ENCODE results near the gene GIMAP5.

GIMAP5 gene

DNA sequence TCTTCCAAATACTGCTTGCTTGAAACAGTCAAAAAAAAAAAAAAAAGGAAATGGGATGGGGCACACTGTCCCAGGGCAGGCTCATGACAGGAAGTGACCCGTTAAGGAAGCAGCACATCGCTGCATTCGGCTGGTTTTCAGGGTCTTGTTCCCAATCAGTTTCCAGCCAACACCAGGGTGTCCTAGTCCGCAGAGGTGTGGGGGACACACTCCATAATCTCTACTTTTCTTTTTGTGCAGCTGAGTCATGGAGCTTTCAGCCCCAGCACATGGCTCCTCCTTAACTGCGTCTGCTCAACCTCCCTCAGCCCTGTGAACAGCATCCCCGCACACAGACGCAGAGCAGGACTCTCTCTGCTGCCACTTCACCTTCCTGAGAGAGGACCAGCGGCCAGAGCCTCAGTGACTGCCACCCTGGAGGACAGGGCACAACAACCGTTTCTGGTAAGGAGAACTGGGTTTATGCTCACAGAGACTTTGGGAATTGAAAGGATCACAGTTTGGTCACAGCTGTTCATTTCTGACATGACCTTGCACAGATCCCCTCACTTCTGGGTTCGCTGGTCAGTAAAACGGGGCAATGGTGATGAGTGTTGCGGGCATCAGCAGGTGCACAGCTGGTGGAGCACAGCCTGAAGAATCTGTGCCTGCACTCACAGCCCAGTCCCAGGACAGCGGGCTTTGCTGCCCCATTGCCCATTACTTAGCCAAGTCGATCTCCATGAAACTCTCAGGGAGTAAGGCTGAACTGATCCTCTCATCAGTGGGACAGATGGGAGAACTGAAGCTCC is at the start of gene GIMAP5:
Gene GIMAP5, plus strand, starts transcription at position 154 of the 791 bp plus-strand sequence. CDS start 3,467 bp downstream, outside the sequence.
- peaks cover 4% of the 10 kb centered on the region for H3K9me3 Mint-ChIP-seq
- no peak for DNase-seq (ENCODE audit: low spot score)
- H3K4me3 Mint-ChIP-seq = peak within 1 kb of the TSS; percentile 94
- H3K36me3 Mint-ChIP-seq (ENCODE audit: low read depth) = peaks cover 53% of the 10 kb centered on the region
- peaks cover 78% of the 10 kb centered on the region for H3K4me1 Mint-ChIP-seq (ENCODE audit: low read depth)
- H3K27me3 Mint-ChIP-seq (ENCODE audit: low read depth) = no peaks in the 10 kb centered on the region
- H3K27ac Mint-ChIP-seq = peak within 1 kb of the TSS; percentile 93

DNA sequence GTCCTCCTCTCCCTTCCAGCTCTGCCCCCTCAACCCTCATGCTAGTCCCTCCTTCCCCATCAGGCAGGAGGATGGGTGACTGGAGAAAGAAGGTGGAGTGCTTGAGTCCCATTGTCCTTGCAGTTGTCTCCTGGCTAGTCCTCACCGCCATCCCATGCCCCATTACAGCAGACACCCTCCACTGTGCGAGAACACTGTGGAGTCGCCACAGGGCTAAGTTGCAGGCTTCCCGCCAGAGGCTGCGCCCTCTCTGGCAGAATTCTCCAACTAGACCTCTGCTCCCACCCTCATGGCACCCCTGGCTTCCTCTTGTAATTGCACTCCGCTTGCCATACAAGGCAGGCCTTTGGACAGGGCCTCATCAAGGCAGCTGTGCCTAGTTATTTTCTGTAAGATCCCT is 48.6 kb upstream of the GIMAP5 start:
- H3K27ac Mint-ChIP-seq = peak overlapping the region; percentile 67

GRCh38 chr7:150695654-150696053 is 41.6 kb upstream of the GIMAP5 start:
- Mint-ChIP-seq H3K36me3 (ENCODE audit: low read depth) (peaks cover 82% of the 10 kb centered on the region), H3K27ac (no peak overlapping the region), H3K4me1 (ENCODE audit: low read depth) (peaks cover 14% of the 10 kb centered on the region), H3K4me3 (no peak overlapping the region), H3K9me3 (peaks cover 85% of the 10 kb centered on the region), H3K27me3 (ENCODE audit: low read depth) (no peaks in the 10 kb centered on the region)
- no peak for DNase-seq (ENCODE audit: low spot score)

More for the DNA sequence above, 48.6 kb upstream of the GIMAP5 start:
- peaks cover 79% of the 10 kb centered on the region for H3K36me3 Mint-ChIP-seq (ENCODE audit: low read depth)
- no peak for DNase-seq (ENCODE audit: low spot score)
- H3K9me3 Mint-ChIP-seq = peaks cover 49% of the 10 kb centered on the region
- H3K4me1 Mint-ChIP-seq (ENCODE audit: low read depth) = peaks cover 54% of the 10 kb centered on the region
- H3K27me3 Mint-ChIP-seq (ENCODE audit: low read depth) = no peaks in the 10 kb centered on the region
- peak overlapping the region; percentile 95 for H3K4me3 Mint-ChIP-seq

DNA sequence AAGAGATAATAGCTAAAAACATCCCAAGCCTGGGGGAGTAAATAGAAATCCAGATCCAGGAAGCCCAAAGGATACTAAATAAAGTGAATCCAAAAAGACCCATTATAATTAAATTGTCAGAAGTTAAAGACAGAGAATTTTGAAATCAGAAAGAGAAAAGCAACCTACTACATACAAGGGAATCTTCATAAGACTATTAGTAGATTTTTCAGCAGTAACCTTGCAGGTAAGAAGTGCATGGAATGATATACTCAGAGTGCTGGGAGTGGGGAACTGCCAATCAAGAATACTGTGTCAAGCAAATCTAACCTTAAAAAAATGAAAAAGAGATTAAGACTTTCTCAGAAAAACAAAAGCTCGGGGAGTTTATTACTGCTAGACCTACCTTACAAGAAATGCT is 34.0 kb upstream of the GIMAP5 start:
- Mint-ChIP-seq H3K9me3 (peaks cover 78% of the 10 kb centered on the region), H3K27me3 (ENCODE audit: low read depth) (no peaks in the 10 kb centered on the region), H3K4me3 (no peak overlapping the region), H3K27ac (no peak overlapping the region), H3K4me1 (ENCODE audit: low read depth) (peaks cover 4% of the 10 kb centered on the region), H3K36me3 (ENCODE audit: low read depth) (peaks cover 67% of the 10 kb centered on the region)
- DNase-seq (ENCODE audit: low spot score) = no peak

DNA sequence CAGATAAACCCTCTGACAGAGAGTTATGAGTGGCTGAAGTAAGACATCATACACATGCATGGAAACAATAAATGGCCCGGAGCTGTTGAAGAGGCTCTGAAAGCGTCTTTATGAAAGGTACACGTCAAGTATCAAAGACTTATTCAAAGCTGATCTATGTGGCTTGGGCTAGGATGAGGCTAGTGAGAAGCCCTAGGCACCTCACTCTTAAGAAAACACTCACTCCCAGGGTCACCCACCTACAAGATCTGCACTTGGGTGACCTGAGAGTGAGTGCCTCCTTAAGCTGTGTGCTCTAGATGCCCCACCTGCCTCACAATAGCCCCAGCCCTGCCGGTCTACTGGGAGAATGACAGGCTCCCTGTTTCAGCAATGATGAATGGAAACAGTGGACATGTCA is 21.9 kb upstream of the GIMAP5 start:
- Mint-ChIP-seq H3K27ac (peak overlapping the region; percentile 73), H3K36me3 (ENCODE audit: low read depth) (peaks cover 48% of the 10 kb centered on the region), H3K27me3 (ENCODE audit: low read depth) (no peaks in the 10 kb centered on the region), H3K9me3 (peaks cover 20% of the 10 kb centered on the region), H3K4me1 (ENCODE audit: low read depth) (peaks cover 40% of the 10 kb centered on the region), H3K4me3 (peak overlapping the region; percentile 97)
- DNase-seq (ENCODE audit: low spot score) = no peak

GRCh38 chr7:150715738-150716137 is 21.5 kb upstream of the GIMAP5 start:
- Mint-ChIP-seq H3K4me3 (peak overlapping the region; percentile 97), H3K27ac (peak overlapping the region; percentile 73), H3K9me3 (peaks cover 20% of the 10 kb centered on the region), H3K36me3 (ENCODE audit: low read depth) (peaks cover 51% of the 10 kb centered on the region), H3K4me1 (ENCODE audit: low read depth) (peaks cover 40% of the 10 kb centered on the region), H3K27me3 (ENCODE audit: low read depth) (no peaks in the 10 kb centered on the region)
- DNase-seq (ENCODE audit: low spot score) = no peak

- no peaks in the 10 kb centered on the region for H3K27me3 Mint-ChIP-seq (ENCODE audit: low read depth)
- peak; percentile 54 for DNase-seq (ENCODE audit: low spot score)
- peak within 1 kb of the TSS; percentile 73 for H3K27ac Mint-ChIP-seq
- H3K36me3 Mint-ChIP-seq (ENCODE audit: low read depth) = peaks cover 57% of the 10 kb centered on the region
- peak within 1 kb of the TSS; percentile 97 for H3K4me3 Mint-ChIP-seq
- peaks cover 20% of the 10 kb centered on the region for H3K9me3 Mint-ChIP-seq
- peaks cover 45% of the 10 kb centered on the region for H3K4me1 Mint-ChIP-seq (ENCODE audit: low read depth)
These were observed 20.9 kb upstream of the GIMAP5 start, which contains the start of gene GIMAP1 for GRCh38 chr7:150716368-150716767. Gene GIMAP1 (plus strand): TSS chr7:150716613. CDS start chr7:150719048, 2,435 bp downstream.

GRCh38 chr7:150716939-150717338 is 20.3 kb upstream of the GIMAP5 start:
- Mint-ChIP-seq H3K4me3 (peak overlapping the region; percentile 97), H3K4me1 (ENCODE audit: low read depth) (peaks cover 47% of the 10 kb centered on the region), H3K27me3 (ENCODE audit: low read depth) (no peaks in the 10 kb centered on the region), H3K27ac (peak overlapping the region; percentile 73), H3K36me3 (ENCODE audit: low read depth) (peaks cover 62% of the 10 kb centered on the region), H3K9me3 (peaks cover 20% of the 10 kb centered on the region)
- no peak for DNase-seq (ENCODE audit: low spot score)

GRCh38 chr7:150717814-150718420 is 19.3 kb upstream of the GIMAP5 start:
- DNase-seq (ENCODE audit: low spot score) = no peak
- peaks cover 66% of the 10 kb centered on the region for H3K36me3 Mint-ChIP-seq (ENCODE audit: low read depth)
- H3K4me3 Mint-ChIP-seq = peak overlapping the region; percentile 97
- peak overlapping the region; percentile 47 for H3K27ac Mint-ChIP-seq
- peaks cover 11% of the 10 kb centered on the region for H3K9me3 Mint-ChIP-seq
- H3K27me3 Mint-ChIP-seq (ENCODE audit: low read depth) = no peaks in the 10 kb centered on the region
- H3K4me1 Mint-ChIP-seq (ENCODE audit: low read depth) = peaks cover 49% of the 10 kb centered on the region

DNA sequence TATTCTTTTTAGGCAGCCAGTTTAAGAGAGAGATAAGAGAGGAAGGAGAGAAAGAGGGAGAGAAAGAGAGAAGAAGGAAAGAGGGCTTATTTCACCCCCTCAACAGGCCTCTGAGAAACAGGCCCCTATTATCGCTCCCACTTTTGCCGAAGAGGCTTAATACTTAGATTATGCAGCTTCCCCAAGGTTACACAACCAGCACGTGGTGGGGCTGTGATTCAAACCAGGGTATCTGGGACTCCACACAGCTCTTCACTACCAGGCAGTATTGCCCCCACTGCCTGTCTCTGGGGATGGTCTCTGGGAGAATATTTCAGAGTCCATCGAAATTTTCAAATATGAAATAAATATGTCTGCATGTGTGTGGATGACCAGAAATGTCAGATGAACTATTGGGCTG is 17.8 kb upstream of the GIMAP5 start:
- no peak for DNase-seq (ENCODE audit: low spot score)
- peak overlapping the region; percentile 97 for H3K4me3 Mint-ChIP-seq
- peak overlapping the region; percentile 83 for H3K27ac Mint-ChIP-seq
- peaks cover 74% of the 10 kb centered on the region for H3K36me3 Mint-ChIP-seq (ENCODE audit: low read depth)
- H3K9me3 Mint-ChIP-seq = peaks cover 3% of the 10 kb centered on the region
- no peaks in the 10 kb centered on the region for H3K27me3 Mint-ChIP-seq (ENCODE audit: low read depth)
- H3K4me1 Mint-ChIP-seq (ENCODE audit: low read depth) = peaks cover 55% of the 10 kb centered on the region

DNA sequence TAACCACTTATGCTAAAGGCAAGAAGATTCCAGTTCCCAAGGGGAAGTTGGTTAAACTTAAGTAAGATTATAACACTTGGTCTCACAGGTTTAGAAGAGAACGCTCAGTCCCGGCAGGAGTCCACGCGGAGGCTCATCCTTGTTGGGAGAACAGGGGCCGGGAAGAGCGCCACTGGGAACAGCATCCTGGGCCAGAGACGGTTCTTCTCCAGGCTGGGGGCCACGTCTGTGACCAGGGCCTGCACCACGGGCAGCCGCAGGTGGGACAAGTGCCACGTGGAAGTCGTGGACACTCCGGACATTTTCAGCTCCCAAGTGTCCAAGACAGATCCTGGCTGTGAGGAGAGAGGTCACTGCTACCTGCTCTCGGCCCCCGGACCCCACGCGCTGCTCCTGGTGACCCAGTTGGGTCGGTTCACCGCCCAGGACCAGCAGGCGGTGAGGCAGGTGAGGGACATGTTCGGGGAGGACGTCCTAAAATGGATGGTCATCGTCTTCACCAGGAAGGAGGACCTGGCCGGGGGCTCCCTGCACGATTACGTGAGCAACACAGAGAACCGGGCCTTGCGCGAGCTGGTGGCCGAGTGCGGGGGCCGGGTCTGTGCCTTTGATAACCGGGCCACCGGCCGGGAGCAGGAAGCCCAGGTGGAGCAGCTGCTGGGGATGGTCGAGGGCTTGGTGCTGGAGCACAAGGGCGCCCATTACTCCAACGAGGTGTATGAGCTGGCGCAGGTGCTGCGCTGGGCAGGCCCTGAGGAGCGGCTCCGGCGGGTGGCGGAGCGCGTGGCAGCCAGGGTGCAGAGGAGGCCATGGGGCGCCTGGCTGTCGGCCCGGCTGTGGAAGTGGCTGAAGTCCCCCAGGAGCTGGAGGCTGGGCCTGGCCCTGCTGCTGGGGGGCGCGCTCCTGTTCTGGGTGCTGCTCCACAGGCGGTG is 17.0 kb upstream of the GIMAP5 start:
- H3K27ac Mint-ChIP-seq = peak overlapping the region; percentile 21
- H3K27me3 Mint-ChIP-seq (ENCODE audit: low read depth) = no peaks in the 10 kb centered on the region
- peaks cover 50% of the 10 kb centered on the region for H3K4me1 Mint-ChIP-seq (ENCODE audit: low read depth)
- H3K36me3 Mint-ChIP-seq (ENCODE audit: low read depth) = peaks cover 79% of the 10 kb centered on the region
- H3K9me3 Mint-ChIP-seq = peaks cover 5% of the 10 kb centered on the region
- DNase-seq (ENCODE audit: low spot score) = no peak
- peak overlapping the region; percentile 97 for H3K4me3 Mint-ChIP-seq

GRCh38 chr7:150721970-150722373 is 15.2 kb upstream of the GIMAP5 start:
- H3K4me1 Mint-ChIP-seq (ENCODE audit: low read depth) = peaks cover 45% of the 10 kb centered on the region
- H3K27me3 Mint-ChIP-seq (ENCODE audit: low read depth) = no peaks in the 10 kb centered on the region
- DNase-seq (ENCODE audit: low spot score) = no peak
- peaks cover 19% of the 10 kb centered on the region for H3K9me3 Mint-ChIP-seq
- H3K27ac Mint-ChIP-seq = no peak overlapping the region
- H3K36me3 Mint-ChIP-seq (ENCODE audit: low read depth) = peaks cover 87% of the 10 kb centered on the region
- peak overlapping the region; percentile 48 for H3K4me3 Mint-ChIP-seq

DNA sequence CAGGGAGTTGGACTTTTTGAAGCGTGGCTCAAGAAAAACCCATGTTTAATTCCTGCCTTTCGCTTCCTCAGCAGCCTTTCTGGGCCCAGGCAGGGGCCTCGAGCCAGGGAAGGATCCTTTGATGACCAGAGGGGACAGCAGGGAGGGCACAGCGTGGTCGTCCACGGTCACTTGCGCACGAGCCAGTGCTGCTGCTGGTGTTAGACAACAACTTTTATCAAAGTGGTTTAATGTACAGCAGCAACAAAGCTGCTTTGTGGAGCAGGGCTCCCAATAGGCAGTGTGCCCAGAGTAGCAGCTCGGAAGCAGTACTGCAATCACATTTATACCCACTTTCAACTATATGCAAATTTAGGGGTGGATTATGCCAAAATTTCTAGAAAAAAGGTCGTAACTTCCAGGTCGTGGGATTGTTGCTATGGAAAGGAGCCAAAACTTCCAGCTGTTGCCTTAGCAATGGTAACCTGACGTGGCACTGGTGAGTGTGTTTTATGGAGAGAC is 14.7 kb upstream of the GIMAP5 start:
- Mint-ChIP-seq H3K27ac (no peak overlapping the region), H3K4me3 (peak overlapping the region; percentile 48), H3K27me3 (ENCODE audit: low read depth) (no peaks in the 10 kb centered on the region), H3K4me1 (ENCODE audit: low read depth) (peaks cover 45% of the 10 kb centered on the region), H3K9me3 (peaks cover 24% of the 10 kb centered on the region), H3K36me3 (ENCODE audit: low read depth) (peaks cover 89% of the 10 kb centered on the region)
- DNase-seq (ENCODE audit: low spot score) = no peak

Data from T-helper 2 cell treated with Interferon-gamma antibody and Interleukin-4, amounts not matched to agents 5 μg/mL and 100 μg/mL, for 36 hours (primary cell).